Trophoblast cell (in vitro differentiated cells and primary cell): ENCODE measurements around the gene KIAA2012.

Experiments used
- DNase-seq, 2 donors: peaks; one replicate each; pipeline ENCODE4 v3.0.0-alpha.2; 2016
- H2AFZ ChIP-seq: 2 replicates; pipeline ENCODE4 v1.6.1; 2013; ENCODE audit warnings: low read length, moderate library complexity, mild to moderate bottlenecking; ENCODE audit not compliant: insufficient read depth, poor library complexity
- H2AK5ac ChIP-seq: 2 replicates; pipeline ENCODE4 v1.6.1; 2013; ENCODE audit warnings: mild to moderate bottlenecking, low read length
- H2BK120ac ChIP-seq: 2 replicates; pipeline ENCODE4 v1.6.1; 2013; ENCODE audit warnings: low read length, mild to moderate bottlenecking, moderate library complexity; ENCODE audit not compliant: insufficient read depth, poor library complexity
- H2BK12ac ChIP-seq: 2 replicates; pipeline ENCODE4 v1.6.1; 2013; ENCODE audit warnings: mild to moderate bottlenecking, low read length, moderate library complexity
- H2BK5ac ChIP-seq: 2 replicates; pipeline ENCODE4 v1.6.1; 2013; ENCODE audit warnings: low read length, low read depth, moderate library complexity, mild to moderate bottlenecking; ENCODE audit not compliant: poor library complexity
- H3K14ac ChIP-seq: 2 replicates; pipeline ENCODE4 v1.6.1; 2013; ENCODE audit warnings: mild to moderate bottlenecking, low read length
- H3K18ac ChIP-seq: 2 replicates; pipeline ENCODE4 v1.6.1; 2013; ENCODE audit warnings: mild to moderate bottlenecking, low read length
- H3K23ac ChIP-seq: 2 replicates; pipeline ENCODE4 v1.6.1; 2013; ENCODE audit warnings: low read length
- H3K27ac ChIP-seq: 2 replicates; pipeline ENCODE4 v1.5.1; 2013; ENCODE audit warnings: low read depth, mild to moderate bottlenecking, inconsistent platforms, low read length, moderate library complexity
- H3K27me3 ChIP-seq: 2 replicates; pipeline ENCODE4 v1.6.1; 2013; ENCODE audit warnings: inconsistent platforms, mild to moderate bottlenecking, low read length, moderate library complexity; ENCODE audit not compliant: insufficient read depth
- H3K36me3 ChIP-seq, 2 experiments: 1 replicate in 1 of 2; 2 replicates in 1 of 2; pipeline ENCODE4 v1.6.1; 2013; ENCODE audit warnings: low read length in 2 of 2, mild to moderate bottlenecking in 2 of 2, moderate library complexity in 1 of 2; ENCODE audit not compliant: insufficient read depth in 2 of 2, control insufficient read depth in 1 of 2
- H3K4ac ChIP-seq: 2 replicates; pipeline ENCODE4 v1.6.1; 2013; ENCODE audit warnings: low read depth, mild to moderate bottlenecking, low read length, moderate library complexity
- H3K4me1 ChIP-seq, 2 experiments: 1 replicate in 1 of 2; 2 replicates in 1 of 2; pipeline ENCODE4 v1.6.1; 2013; ENCODE audit warnings: low read length in 2 of 2, mild to moderate bottlenecking in 2 of 2, moderate library complexity in 1 of 2; ENCODE audit not compliant: insufficient read depth in 2 of 2, control insufficient read depth in 1 of 2
- H3K4me2 ChIP-seq: 2 replicates; pipeline ENCODE4 v1.6.1; 2013; ENCODE audit warnings: inconsistent platforms, mild to moderate bottlenecking, low read length, moderate library complexity
- H3K4me3 ChIP-seq: 2 replicates; pipeline ENCODE4 v1.5.1; 2013; ENCODE audit warnings: mild to moderate bottlenecking, low read depth, low read length, inconsistent platforms
- H3K79me1 ChIP-seq: one replicate; pipeline ENCODE4 v1.6.1; 2013; ENCODE audit warnings: low read length
- H3K79me2 ChIP-seq: 2 replicates; pipeline ENCODE4 v1.6.1; 2013; ENCODE audit warnings: low read length, mild to moderate bottlenecking; ENCODE audit not compliant: control insufficient read depth, insufficient read depth, poor library complexity
- H3K9ac ChIP-seq: 2 replicates; pipeline ENCODE4 v1.6.1; 2013; ENCODE audit warnings: mild to moderate bottlenecking, low read length
- H3K9me3 ChIP-seq: 2 replicates; pipeline ENCODE4 v1.6.1; 2013; ENCODE audit warnings: low read depth, mild to moderate bottlenecking, control low read depth, inconsistent platforms, low read length; ENCODE audit not compliant: insufficient read depth
- H4K12ac ChIP-seq: 2 replicates; pipeline ENCODE4 v1.6.1; 2013; ENCODE audit warnings: low read depth, mild to moderate bottlenecking, low read length, moderate library complexity
- H4K8ac ChIP-seq: 2 replicates; pipeline ENCODE4 v1.6.1; 2013; ENCODE audit warnings: low read depth, mild to moderate bottlenecking, low read length, moderate library complexity
- H4K91ac ChIP-seq: one replicate; pipeline ENCODE4 v1.6.1; 2013; ENCODE audit warnings: low read depth, mild to moderate bottlenecking, low read length, moderate library complexity
- WGBS: extraction: QIAGEN DNeasy Blood & Tissue Kit; methylation state at CpG from one replicate; pipeline ENCODE4 v1.1.7; 2013; ENCODE audit warnings: missing lambda C conversion rate; ENCODE audit not compliant: insufficient read length, insufficient coverage; ENCODE audit errors: extremely low coverage; 5-methylcytosine and 5-hydroxymethylcytosine counted together

Gene KIAA2012

DNA sequence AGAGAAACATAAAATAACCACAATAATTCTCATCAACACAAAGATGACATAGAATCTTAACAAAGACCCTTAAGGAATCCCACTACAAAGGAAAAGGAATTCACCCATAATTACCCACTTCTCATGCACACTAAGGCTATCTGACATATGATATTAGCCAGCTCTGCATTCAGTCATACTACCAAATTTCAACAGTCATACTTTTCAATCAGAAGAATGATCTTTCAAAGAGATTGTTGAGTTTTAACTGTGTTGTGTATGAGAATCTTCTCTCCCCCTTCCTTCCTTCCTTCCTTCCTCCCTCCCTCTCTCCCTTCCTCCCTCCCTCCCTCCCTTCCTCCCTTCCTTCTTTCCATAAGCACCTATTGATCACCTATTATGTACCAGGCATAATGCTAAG lies 22.4 kb upstream of the KIAA2012 start:
- Histone ChIP-seq H4K91ac (no peak overlapping the region), H3K18ac (no peak overlapping the region), H4K12ac (no peak overlapping the region), H3K27ac (no peak overlapping the region), H3K27me3 (no peaks in the 10 kb centered on the region), H3K4me3 (no peak overlapping the region), H3K14ac (no peak overlapping the region), H3K4me2 (no peak overlapping the region), H2BK5ac (no peak overlapping the region), H3K36me3 (no peaks in the 10 kb centered on the region), H3K4ac (no peak overlapping the region), H3K4me1 (no peaks in the 10 kb centered on the region), H2BK120ac (no peak overlapping the region), H2BK12ac (no peak overlapping the region), H4K8ac (no peak overlapping the region), H2AK5ac (no peak overlapping the region), H3K23ac (no peak overlapping the region), H3K79me2 (no peaks in the 10 kb centered on the region), H3K79me1 (no peaks in the 10 kb centered on the region), H3K9ac (no peak overlapping the region), H2AFZ (no peak overlapping the region), H3K9me3 (no peaks in the 10 kb centered on the region)
- no peak for DNase-seq

DNA sequence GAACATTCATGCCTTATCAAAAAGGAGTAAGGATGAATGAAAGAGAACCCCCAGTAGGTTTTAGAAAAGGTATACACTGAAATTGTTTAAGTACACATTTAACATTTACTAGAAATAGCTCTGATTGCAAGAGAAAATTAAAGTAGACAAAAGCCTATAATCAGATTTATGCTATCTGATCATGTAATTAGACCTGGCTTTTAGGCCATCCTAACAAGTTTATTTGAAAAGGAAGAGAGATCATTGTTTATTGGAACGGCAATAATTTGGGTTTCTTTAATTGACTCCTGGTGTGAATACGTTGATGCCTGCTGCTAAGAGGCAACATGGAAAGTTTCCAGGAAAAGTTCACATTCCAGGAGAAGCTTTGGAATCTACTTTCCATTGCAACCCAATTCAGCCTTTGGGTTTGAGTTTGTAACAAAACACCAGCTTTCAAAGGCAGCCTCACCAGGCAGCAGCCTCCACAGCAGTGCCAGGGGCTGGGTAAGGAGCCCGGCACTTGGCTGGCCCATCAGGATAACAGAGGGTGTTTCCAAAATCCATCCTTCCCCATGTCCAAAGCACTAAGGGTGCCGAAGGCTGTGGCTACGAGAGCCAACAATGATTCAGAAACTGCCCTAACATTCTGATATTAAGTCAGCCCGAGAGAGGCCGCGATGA lies 21.4 kb upstream of the KIAA2012 start:
- DNase-seq = no peak
- no CpG with 5 or more reads among the region's 8 CpGs for WGBS

DNA sequence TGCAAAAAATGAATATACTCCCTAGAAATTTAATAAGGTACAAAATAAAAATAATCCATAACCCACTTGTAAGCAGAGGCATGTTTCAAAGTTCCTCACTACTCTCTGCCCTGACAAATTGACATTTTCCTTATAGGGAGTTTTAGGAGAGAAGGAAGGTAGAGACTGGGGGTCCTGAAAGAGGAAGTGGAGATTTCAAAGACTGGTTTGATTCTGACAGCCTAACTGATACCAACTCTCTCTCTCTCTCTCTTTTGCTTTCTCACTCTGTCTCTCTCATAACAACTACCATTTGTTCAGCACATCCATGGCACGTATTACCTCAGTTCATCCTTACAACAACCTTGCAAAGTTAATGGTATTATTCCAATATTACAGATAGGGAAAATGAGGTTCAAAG lies 20.8 kb upstream of the KIAA2012 start:
- Histone ChIP-seq H3K79me1 (no peaks in the 10 kb centered on the region), H4K12ac (no peak overlapping the region)
- WGBS = no CpG with 5 or more reads among the region's 1 CpG

More for the DNA sequence above, 21.4 kb upstream of the KIAA2012 start:
- H3K36me3 ChIP-seq = no peaks in the 10 kb centered on the region
- H3K18ac ChIP-seq = no peak overlapping the region
- H3K4me2 ChIP-seq = no peak overlapping the region
- no peak overlapping the region for H2BK5ac ChIP-seq
- no peak overlapping the region for H3K4ac ChIP-seq
- H3K27ac ChIP-seq = no peak overlapping the region
- no peaks in the 10 kb centered on the region for H3K4me1 ChIP-seq
- no peaks in the 10 kb centered on the region for H3K79me2 ChIP-seq
- H2BK120ac ChIP-seq = no peak overlapping the region
- H3K27me3 ChIP-seq = no peaks in the 10 kb centered on the region
- H4K12ac ChIP-seq = no peak overlapping the region
- H3K4me3 ChIP-seq = no peak overlapping the region
- H4K91ac ChIP-seq = no peak overlapping the region
- H3K23ac ChIP-seq = no peak overlapping the region
- no peaks in the 10 kb centered on the region for H3K79me1 ChIP-seq
- no peak overlapping the region for H2AFZ ChIP-seq
- H3K9ac ChIP-seq = no peak overlapping the region
- H4K8ac ChIP-seq = no peak overlapping the region
- no peak overlapping the region for H3K14ac ChIP-seq
- no peaks in the 10 kb centered on the region for H3K9me3 ChIP-seq
- no peak overlapping the region for H2BK12ac ChIP-seq
- no peak overlapping the region for H2AK5ac ChIP-seq

DNA sequence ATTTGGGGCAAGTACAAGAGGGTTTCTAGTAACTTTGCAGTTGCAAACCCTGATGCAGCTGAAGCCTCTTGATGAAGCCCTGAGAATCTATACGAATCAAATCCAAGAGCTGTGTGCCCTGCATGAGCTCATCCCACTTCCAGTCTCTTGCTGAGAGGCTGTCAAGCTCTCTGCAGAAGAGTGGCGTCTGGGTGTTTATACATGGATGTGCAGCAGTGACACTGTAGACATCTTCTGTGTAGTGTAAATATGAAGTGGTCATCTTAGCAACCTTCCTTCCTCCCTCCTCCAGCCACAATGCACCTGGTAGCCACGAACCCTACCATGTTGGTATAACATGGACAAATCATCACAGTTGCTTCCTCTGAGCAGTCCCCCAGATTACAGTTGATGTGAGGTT lies 18.4 kb upstream of the KIAA2012 start:
- no peak overlapping the region for H2BK12ac ChIP-seq
- no peaks in the 10 kb centered on the region for H3K9me3 ChIP-seq
- H3K23ac ChIP-seq = no peak overlapping the region
- no peak overlapping the region for H3K4ac ChIP-seq
- no peak overlapping the region for H2BK5ac ChIP-seq
- no peak overlapping the region for H3K4me2 ChIP-seq
- H3K27me3 ChIP-seq = no peaks in the 10 kb centered on the region
- H4K12ac ChIP-seq = no peak overlapping the region
- WGBS = no CpG with 5 or more reads among the region's 3 CpGs
- no peak for DNase-seq
- H4K8ac ChIP-seq = no peak overlapping the region
- H2AFZ ChIP-seq = no peak overlapping the region
- no peak overlapping the region for H4K91ac ChIP-seq
- no peaks in the 10 kb centered on the region for H3K79me1 ChIP-seq
- H3K14ac ChIP-seq = no peak overlapping the region
- H2AK5ac ChIP-seq = no peak overlapping the region
- no peak overlapping the region for H3K27ac ChIP-seq
- H2BK120ac ChIP-seq = no peak overlapping the region
- no peaks in the 10 kb centered on the region for H3K79me2 ChIP-seq
- H3K9ac ChIP-seq = no peak overlapping the region
- H3K4me1 ChIP-seq = no peaks in the 10 kb centered on the region
- no peaks in the 10 kb centered on the region for H3K36me3 ChIP-seq
- no peak overlapping the region for H3K4me3 ChIP-seq
- no peak overlapping the region for H3K18ac ChIP-seq

More for the DNA sequence above, 20.8 kb upstream of the KIAA2012 start:
- H3K14ac ChIP-seq = no peak overlapping the region
- no peak overlapping the region for H3K4ac ChIP-seq
- no peaks in the 10 kb centered on the region for H3K27me3 ChIP-seq
- H3K4me1 ChIP-seq = no peaks in the 10 kb centered on the region
- H3K4me3 ChIP-seq = no peak overlapping the region
- no peak overlapping the region for H3K18ac ChIP-seq
- no peak overlapping the region for H4K91ac ChIP-seq
- no peaks in the 10 kb centered on the region for H3K36me3 ChIP-seq
- no peak overlapping the region for H3K9ac ChIP-seq
- H3K27ac ChIP-seq = no peak overlapping the region
- no peaks in the 10 kb centered on the region for H3K79me2 ChIP-seq
- H2AFZ ChIP-seq = no peak overlapping the region
- H2BK12ac ChIP-seq = no peak overlapping the region
- no peak overlapping the region for H2BK5ac ChIP-seq
- no peak overlapping the region for H2AK5ac ChIP-seq
- H3K23ac ChIP-seq = no peak overlapping the region
- no peak for DNase-seq
- H3K4me2 ChIP-seq = no peak overlapping the region
- no peaks in the 10 kb centered on the region for H3K9me3 ChIP-seq
- no peak overlapping the region for H2BK120ac ChIP-seq
- no peak overlapping the region for H4K8ac ChIP-seq
